Stimulated activated CD4-positive, alpha-beta T cell treated with anti-CD3 and anti-CD28 coated beads, Interleukin-4, amount 100 ng/mL, for 48 hours (primary cell): ENCODE data around the gene HCST.

Experiments
- DNase-seq, 2 donors: peaks; one replicate each; pipeline ENCODE4 v3.0.0-alpha.2; 2020; ENCODE audit warnings: low read depth in 2 of 2

Gene HCST, protein sequence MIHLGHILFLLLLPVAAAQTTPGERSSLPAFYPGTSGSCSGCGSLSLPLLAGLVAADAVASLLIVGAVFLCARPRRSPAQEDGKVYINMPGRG

DNA sequence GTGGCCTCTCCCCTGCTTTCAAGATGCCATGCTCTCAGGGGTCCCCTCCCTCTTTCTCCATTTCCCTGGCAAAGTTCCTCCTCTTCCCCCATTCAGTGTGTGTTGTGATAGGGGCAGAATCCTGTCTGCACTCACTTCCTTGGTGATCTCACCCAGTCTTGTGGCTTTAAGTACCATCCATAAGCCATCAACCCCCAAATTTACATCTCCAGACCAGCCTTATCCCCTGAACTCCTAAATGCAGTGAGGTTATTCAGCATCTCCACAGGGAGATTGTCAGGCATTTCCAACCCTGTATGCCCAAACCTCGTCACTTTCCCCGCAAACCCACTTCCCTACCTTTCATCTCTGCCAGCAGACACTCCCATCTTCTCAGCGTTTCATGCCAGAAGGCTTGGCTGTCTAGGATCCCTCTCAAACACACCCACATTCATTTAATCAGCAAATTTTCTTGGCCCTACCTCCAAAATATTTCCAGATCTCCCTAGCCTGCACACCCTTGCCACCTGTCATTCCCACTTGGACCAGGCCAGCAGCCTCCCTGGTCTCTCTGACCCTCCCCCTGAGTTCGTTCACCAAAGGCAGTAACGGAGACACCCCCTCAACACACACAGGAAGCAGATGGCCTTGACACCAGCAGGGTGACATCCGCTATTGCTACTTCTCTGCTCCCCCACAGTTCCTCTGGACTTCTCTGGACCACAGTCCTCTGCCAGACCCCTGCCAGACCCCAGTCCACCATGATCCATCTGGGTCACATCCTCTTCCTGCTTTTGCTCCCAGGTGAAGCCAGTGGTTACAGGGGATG, at the start of gene HCST:
HCST (plus strand) TSS at position 676 of the 808 bp plus-strand sequence; CDS start at position 741, 65 bp downstream.
- DNase-seq: no peak

DNA sequence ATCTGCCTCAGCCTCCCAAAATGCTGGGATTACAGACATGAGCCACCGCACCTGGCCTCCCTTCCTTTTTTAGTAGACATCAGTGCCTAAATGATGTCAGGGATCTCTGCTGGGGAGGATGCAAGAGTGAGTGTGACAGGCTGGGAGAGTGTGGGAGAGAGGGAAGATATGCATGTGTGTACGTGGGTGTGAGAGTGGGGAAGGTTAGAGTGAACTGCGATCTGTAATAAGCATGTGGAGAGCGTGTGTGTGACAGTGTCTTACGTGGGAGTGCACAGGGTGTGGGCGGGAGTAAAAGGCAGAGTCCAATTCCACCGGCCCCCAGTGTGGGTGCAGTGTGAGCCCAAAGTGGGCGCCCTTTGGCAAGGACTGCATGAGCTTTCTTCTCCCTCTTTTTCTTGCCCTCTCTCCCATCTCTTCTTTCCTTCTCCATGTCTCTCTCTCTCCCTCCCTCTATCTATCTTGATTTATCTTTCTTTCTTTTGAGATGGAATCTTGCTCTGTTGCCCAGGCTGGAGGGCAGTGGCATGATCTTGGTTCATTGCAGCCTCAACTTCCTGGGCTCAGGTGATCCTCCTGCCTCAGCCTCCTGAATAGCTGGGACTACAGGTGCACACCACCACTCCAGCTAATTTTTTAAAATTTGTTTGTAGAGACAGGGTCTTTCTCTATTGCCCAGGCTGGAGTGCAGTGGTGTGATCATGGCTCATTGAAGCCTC, 49.1 kb upstream of the HCST start:
- DNase-seq: no peak

DNA sequence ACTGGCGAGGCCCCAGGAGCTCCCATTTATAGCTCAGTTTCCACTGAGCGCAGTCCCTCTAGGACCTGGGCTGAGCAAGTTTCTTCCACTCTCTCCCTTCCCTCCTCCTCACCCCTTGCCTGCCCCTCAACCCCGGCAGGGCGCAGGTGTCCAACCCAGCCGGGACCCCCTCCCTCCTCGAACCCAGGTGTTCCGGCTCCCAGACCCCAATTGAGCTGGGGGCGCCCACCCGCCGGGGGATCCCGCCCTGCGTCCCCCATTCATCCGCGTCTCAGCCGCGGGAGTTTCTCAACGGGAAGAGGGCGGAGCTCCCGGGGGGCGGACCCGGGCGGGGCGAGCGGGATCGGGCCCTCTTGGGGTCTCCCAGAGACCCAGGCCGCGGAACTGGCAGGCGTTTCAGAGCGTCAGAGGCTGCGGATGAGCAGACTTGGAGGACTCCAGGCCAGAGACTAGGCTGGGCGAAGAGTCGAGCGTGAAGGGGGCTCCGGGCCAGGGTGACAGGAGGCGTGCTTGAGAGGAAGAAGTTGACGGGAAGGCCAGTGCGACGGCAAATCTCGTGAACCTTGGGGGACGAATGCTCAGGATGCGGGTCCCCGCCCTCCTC, 45.7 kb upstream of the HCST start, which contains the start of gene KIRREL2:
KIRREL2 (plus strand) TSS at position 366 of the 604 bp plus-strand sequence; CDS start at position 575, 209 bp downstream.
- DNase-seq: no peak

DNA sequence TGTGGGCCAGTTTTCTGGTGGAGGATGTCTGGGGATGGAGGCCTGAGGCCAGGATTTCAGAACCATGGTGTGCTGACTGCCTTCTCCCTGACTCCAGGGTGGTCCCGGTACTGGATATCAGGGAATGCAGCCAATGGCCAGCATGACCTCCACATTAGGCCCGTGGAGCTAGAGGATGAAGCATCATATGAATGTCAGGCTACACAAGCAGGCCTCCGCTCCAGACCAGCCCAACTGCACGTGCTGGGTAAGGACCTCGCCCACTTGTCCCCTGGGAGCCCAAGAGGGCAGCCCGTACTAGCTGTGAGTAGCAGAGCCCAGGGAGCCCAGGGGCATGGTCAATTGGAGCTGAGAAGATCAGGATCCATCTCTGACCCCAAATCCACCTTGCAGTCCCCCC, 44.0 kb upstream of the HCST start:
- DNase-seq: no peak

DNA sequence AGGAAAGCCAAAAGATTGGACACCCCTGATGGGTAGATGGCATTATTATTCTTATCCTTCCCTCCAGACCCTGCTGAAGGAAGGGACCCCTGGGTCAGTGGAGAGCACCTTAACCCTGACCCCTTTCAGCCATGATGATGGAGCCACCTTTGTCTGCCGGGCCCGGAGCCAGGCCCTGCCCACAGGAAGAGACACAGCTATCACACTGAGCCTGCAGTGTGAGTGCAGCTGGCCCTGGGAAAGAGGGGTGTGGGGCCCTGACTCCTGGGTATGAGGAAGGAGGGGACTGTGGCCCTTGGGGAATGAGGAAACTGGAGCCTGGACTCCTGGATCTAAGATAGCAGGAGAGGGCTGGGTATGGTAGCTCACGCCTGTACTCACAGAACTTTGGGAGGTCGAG, 42.9 kb upstream of the HCST start:
- DNase-seq: no peak

DNA sequence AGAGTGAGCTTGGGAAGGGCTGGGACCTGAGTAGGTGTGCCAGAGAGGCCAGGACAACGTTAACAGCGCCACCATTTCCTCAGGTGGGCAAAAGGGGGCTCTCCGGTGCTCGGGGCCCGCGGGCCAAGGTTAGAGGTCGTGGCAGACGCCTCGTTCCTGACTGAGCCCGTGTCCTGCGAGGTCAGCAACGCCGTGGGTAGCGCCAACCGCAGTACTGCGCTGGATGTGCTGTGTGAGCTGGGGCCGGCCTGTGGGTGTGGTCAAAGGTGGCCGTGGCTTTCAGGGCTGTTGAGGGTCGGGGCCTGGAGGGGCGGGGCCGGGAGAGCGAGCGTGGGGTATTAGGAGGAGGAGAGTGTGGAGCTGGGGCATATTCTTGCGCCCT, 41.9 kb upstream of the HCST start:
- DNase-seq: no peak

DNA sequence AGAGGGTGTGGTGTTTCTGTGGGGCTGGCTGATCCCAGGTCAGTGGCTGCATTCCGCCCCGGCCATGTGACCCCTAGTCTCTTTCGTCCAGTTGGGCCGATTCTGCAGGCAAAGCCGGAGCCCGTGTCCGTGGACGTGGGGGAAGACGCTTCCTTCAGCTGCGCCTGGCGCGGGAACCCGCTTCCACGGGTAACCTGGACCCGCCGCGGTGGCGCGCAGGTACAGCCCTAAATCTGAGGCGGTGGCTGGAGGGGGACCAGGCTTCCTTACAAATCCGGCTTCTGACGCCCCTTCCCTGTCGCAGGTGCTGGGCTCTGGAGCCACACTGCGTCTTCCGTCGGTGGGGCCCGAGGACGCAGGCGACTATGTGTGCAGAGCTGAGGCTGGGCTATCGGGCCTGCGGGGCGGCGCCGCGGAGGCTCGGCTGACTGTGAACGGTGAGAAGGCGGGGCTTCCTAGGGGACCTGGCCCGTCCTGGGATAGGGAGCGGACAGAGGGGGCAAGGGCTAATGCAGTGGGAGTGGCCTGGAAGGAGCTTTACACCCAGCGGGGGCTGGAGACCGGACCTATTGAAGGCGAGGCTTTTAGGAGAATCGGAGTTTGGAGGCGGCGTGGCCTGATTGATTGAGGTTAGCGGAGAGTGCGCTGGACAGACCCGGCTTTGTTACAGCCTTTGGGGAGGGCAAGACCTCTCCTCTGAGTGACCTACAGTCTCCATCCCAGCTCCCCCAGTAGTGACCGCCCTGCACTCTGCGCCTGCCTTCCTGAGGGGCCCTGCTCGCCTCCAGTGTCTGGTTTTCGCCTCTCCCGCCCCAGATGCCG, 41.3 kb upstream of the HCST start:
- DNase-seq: no peak

DNA sequence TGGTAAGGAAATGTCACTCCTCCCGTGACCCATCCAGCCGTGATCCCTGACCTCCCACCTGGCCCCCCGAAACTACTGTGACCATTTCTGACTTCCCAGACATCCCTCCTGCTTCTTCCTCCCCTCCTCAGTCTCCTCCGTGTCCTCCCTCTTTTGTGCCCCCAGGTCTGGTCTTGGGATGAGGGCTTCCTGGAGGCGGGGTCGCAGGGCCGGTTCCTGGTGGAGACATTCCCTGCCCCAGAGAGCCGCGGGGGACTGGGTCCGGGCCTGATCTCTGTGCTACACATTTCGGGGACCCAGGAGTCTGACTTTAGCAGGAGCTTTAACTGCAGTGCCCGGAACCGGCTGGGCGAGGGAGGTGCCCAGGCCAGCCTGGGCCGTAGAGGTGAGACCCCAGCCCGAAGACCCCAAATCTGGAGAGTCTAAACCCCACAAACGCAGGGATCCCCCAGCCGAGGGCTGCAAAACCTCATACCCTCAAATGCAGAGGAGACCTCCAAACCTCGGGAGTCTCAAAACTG, 40.6 kb upstream of the HCST start:
- DNase-seq: no peak

DNA sequence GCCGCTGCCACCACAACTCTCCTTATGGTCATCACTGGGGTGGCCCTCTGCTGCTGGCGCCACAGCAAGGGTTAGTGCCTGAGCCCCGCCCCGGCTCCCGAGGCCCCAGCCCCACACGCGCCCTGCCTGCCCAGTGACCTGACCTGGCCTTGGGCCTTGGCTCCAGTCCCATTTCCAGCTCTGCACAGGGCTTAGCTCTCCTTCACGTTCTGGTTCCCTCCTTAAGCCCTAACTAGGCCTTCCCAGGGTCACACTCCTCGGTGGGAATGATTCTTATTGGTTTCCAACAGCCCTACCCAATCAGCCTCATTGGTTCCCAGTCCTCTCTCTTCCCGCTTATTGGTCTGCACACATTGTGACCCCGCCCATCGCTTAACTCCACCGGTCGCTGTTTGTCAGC, 39.8 kb upstream of the HCST start:
- no peak for DNase-seq

DNA sequence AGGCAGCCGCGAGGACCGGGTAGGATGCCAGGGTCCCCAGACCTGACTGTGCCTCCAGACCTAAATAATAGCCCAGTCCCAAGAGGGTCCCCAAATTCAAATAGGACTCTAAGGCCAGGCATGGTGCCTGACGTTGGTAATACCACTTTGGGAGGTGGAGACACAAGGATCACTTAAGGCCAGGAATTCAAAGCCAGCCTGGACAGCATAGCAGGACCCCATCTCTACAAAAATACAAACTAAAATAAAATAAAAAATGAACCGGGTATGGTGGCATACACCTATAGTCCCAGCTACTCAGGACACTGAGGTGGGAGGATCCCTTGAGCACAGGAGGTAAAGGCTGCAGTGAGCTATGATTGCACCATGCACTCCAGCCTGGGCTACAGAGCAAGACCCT, 39.3 kb upstream of the HCST start:
- no peak for DNase-seq

DNA sequence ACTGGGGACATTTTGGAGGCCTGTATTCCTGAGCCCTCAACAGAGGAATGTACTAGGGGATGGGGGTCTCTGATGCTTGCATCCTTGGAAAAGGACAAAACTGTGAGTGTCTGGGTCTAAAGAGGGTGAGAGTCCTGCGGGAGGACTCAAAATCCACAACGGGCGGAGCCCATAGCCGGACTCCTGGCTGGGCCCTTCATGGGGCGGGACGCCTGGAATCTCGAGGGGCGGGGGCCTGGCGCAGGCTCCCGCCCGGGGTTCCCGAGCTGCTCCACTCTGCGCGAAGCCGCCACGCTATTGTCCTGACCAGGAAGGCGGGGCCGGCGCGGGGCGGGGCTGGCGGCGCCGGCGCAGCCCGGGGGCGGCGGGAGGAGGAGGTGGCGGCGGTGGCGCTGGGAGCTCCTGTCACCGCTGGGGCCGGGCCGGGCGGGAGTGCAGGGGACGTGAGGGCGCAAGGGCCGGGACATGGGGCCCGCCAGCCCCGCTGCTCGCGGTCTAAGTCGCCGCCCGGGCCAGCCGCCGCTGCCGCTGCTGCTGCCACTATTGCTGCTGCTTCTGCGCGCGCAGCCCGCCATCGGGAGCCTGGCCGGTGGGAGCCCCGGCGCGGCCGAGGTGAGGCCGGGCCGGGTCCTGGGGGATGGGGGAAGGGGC, 34.0 kb upstream of the HCST start, which contains the start of gene APLP1:
APLP1 (plus strand) TSS at position 403 of the 651 bp plus-strand sequence; CDS start at position 466, 63 bp downstream.
- DNase-seq: peak; percentile 57 to 70

DNA sequence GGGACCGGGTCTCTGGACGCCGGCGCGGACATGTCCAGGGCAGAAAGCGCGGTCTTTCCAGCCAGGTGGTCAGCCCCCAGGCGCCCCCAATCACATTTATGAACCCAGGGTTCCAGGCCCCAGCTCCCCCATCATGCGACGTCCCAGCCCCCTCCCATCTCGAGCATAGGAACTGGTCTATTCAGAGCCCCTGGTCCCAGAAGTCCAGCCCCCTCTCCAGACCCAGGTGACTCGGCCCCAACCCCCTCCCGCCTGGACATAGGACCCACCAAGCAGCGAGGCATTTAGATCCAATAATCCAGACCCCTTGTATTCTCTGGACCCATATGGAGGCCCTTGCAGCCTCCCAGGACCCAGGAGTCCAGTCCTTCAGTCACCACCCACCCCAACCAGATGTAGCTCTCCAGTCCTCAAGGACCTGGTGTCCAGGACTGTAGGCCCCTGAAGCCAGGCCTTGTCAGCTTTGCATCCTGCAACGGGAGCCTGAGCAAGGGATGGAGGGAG, 33.5 kb upstream of the HCST start:
- no peak for DNase-seq

DNA sequence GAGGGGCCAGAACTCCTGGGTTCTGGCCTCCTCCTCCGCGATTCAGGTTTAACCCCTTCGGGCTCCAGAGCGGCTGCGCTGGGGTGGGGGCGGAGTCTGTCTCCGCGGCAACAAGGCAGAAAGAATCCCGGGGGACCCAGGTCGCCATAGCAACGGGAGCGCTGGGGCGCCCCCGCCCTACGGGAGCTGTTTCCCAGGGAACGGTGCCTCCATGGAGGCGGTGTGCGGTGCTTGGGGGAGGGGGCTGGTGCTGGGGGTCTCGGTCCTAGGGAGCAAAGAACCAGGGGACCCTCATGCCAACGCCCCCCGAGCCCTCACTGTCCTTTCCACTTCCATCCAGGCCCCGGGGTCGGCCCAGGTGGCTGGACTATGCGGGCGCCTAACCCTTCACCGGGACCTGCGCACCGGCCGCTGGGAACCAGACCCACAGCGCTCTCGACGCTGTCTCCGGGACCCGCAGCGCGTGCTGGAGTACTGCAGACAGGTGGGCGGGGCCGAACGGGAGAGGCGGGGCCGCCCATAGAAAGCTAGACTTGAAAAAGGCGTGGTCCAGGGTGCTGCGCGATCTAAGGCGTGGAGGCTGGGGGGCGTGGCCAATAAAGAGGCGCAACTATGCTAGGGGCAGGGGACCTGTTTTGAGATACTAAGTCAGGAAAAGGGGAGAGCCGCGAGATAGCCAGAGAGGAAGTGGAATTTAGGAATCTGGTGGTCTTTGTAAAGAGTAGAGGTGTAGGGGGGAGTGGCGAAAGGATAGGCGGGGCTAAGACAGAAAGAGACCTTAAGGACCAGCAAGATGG, 32.8 kb upstream of the HCST start:
- DNase-seq: peak; percentile 83 to 86

DNA sequence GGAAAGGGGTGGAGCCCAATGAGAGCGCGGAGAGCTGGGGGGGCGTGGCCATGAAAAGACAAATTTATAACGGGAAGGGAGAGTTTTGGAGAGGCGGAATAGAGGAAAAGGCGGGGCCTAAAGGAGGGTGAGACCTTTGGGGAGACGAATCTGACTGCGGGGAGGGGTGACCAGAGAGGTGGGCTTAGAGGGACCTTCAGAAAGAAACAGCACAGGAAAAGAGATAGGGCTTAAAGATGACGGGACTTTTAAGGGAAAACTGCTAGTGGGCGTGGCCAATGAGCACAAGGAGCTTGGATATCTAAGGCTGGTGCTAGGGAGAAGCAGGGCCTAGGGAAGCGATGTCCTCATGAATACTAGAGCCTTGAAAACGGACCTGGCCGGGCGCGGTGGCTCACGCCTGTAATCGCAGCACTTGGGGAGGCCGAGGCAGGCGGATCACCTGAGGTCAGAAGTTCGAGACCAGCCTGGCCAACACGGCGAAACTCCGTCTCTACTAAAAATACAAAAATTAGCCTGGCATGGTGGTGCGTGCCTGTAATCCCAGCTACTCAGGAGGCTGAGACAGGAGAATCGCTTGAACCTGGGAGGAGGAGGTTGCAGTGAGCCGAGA, 32.1 kb upstream of the HCST start:
- DNase-seq: peak in 1 of 2 donors; percentile 59

DNA sequence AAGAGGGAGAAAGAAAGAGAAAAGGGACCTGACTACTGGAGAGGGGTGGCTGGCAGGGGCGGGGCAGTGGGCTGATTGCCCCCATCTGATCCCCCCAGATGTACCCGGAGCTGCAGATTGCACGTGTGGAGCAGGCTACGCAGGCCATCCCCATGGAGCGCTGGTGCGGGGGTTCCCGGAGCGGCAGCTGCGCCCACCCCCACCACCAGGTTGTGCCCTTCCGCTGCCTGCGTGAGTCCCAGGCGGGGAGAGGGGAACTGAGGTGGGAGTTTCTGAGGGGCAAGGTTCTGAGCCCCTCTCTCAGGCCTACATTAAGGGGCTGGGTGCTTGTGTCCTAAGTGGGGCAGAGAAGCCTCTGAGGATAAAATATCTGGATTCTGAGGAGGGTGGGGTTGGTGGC, 31.5 kb upstream of the HCST start:
- DNase-seq: no peak

DNA sequence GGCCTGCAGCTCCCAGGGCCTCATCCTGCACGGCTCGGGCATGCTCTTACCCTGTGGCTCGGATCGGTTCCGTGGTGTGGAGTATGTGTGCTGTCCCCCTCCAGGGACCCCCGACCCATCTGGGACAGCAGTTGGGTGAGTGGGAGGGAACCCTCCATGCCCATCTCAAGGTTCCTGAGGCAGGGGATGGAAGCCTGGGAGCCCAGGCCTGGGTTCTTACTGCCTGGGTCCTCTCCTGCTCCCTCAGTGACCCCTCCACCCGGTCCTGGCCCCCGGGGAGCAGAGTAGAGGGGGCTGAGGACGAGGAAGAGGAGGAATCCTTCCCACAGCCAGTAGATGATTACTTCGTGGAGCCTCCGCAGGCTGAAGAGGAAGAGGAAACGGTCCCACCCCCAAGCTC, 30.7 kb upstream of the HCST start:
- no peak for DNase-seq

DNA sequence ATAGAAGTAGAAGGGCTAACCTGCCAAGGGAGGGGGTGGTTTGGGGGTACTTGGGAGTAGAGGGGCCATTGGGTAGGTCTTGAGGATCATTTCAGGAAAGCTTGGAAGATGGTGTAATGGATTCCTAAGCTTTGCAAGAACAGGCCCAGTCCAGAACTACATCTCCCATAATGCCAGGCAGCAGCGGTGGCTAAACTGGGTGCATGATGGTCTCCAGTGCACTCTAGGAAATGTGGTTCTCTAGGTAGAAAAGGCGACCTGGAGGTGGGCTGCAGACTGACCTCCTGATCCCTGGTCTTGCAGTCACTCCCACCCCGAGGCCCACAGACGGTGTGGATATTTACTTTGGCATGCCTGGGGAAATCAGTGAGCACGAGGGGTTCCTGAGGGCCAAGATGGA, 30.1 kb upstream of the HCST start:
- no peak for DNase-seq

DNA sequence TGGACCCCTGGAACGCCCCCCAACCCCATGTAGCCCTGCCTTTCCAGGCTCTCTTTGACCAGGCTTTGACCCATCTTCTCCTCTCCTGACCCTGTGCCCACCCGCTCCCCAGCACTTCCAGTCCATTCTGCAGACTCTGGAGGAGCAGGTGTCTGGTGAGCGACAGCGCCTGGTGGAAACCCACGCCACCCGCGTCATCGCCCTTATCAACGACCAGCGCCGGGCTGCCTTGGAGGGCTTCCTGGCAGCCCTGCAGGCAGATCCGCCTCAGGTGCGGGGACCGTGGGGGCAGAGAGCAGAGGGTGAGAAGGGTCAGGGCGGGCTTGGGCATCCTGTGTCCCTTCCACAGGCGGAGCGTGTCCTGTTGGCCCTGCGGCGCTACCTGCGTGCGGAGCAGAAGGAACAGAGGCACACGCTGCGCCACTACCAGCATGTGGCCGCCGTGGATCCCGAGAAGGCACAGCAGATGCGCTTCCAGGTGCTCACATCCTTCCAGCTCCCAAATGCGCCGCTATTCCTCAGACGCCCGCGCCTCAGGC, 27.9 kb upstream of the HCST start:
- no peak for DNase-seq

DNA sequence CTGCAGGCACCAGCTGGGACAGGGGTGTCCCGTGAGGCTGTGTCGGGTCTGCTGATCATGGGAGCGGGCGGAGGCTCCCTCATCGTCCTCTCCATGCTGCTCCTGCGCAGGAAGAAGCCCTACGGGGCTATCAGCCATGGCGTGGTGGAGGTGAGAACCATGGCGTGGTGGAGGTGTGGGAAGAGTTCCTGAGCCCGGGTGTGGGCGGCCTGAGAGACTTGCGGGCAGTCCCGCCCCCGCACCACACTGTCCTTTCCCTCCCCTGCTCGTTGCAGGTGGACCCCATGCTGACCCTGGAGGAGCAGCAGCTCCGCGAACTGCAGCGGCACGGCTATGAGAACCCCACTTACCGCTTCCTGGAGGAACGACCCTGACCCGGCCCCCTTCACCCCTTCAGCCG, 23.3 kb upstream of the HCST start:
- DNase-seq: no peak
